Epithelial cell of esophagus (primary cell): ENCODE results near the gene SKP1.

Experiments
- DNase-seq: peaks from one replicate; pipeline ENCODE4 v3.0.0; 2010; ENCODE audit warnings: low read depth
- H3K4me3 ChIP-seq: 2 replicates; pipeline ENCODE4 v1.5.1; 2011; ENCODE audit warnings: mild to moderate bottlenecking, low read length, control low read depth
- TF ChIP-seq, protein P1 (sequence below): IDR thresholded peaks from 2 replicates; pipeline ENCODE4 v1.5.1; 2011; ENCODE audit warnings: low read depth, mild to moderate bottlenecking, low read length, control low read depth, inconsistent platforms; ENCODE audit not compliant: insufficient read depth; ENCODE audit errors: missing control alignments

The SKP1 gene

DNA sequence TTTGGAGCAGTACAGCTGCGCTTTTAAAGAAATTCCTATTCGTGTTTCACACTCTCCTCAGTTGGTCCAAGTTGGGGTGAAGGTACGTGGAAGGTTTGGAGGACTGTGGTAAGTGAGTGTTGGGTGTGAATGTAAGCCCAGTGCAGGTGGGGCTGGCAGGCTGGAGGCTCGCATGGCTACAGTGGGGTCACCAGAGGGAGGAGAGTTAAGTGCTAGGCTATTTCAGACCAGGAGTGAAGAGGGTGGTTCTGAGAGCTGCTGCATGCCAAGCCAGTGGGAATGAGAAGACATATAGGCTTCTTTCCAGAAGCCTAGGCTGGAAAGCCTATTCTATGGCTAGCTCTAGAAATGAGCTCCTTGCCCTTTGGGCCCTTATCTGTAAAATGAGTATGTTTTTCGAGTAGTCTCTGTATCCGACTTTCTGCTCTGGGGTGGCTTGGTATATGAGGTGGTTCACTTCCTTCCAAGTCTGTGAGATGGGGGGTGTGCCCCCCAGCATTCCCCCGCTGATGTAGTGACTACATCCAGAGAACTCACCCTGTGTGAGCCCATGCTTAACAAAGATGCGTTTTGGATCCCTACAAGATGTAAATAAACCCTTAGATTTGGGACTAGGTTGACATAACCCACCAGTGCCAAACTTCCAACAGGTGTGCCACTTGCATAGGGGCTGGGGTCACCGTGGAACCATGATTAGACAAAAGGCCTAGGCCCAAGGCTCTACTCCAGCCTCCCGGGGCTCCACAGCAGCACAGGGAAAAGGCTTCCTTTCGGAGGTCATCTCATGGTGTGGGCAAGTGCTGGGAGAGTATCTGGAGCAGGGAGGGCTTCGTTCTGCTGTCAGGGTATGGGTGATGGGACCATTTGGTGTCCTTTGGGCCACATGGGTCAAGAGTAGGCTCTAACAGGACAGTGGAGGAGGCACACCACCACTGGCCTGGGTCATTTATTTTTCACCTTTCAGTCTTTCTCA, 59.7 kb downstream of the SKP1 start:
- no peak overlapping the region for H3K4me3 ChIP-seq
- DNase-seq: no peak
- TF ChIP-seq, protein P1, sequence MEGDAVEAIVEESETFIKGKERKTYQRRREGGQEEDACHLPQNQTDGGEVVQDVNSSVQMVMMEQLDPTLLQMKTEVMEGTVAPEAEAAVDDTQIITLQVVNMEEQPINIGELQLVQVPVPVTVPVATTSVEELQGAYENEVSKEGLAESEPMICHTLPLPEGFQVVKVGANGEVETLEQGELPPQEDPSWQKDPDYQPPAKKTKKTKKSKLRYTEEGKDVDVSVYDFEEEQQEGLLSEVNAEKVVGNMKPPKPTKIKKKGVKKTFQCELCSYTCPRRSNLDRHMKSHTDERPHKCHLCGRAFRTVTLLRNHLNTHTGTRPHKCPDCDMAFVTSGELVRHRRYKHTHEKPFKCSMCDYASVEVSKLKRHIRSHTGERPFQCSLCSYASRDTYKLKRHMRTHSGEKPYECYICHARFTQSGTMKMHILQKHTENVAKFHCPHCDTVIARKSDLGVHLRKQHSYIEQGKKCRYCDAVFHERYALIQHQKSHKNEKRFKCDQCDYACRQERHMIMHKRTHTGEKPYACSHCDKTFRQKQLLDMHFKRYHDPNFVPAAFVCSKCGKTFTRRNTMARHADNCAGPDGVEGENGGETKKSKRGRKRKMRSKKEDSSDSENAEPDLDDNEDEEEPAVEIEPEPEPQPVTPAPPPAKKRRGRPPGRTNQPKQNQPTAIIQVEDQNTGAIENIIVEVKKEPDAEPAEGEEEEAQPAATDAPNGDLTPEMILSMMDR: no peak

DNA sequence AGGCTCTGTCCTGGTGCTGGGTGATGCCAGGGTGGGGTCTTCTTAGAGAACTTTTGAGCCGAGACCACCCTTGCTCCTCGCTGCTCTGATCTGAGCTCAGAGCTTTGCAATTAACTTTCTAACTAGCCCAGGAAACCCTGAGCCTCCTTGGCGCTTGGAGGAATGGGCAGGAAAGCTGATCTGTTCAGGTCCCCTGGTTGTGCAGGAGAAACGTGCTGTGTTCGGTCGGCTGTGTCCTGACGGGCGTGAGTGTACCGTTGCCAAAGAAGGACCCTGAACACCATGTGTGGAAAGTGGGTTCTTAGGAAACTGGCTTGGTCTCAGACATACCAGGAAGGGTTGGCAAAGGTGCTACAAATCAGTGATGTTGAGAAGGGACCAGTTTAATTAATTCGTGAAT, 60.5 kb downstream of the SKP1 start:
- no peak for DNase-seq
- H3K4me3 ChIP-seq: no peak overlapping the region
- TF ChIP-seq, protein P1: no peak

DNA sequence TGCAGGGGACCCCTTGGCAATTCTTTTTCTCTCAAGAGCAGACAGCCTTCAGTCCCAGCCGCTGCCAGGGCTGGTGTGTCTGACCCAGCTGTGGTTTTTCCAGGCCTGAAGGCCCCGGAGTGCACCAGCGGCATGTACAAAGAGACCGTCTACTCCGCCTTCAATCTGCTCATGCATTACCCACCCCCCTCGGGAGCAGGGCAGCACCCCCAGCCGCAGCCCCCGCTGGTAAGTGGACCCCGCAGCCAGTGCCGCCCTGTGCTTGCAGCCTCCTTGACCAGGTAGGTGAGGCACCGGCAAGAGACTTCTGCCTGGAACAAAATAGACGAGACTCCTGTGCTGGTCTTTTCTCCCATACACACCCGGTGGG, 61.0 kb downstream of the SKP1 start:
- DNase-seq: no peak
- no peak overlapping the region for H3K4me3 ChIP-seq
- TF ChIP-seq, protein P1: no peak

DNA sequence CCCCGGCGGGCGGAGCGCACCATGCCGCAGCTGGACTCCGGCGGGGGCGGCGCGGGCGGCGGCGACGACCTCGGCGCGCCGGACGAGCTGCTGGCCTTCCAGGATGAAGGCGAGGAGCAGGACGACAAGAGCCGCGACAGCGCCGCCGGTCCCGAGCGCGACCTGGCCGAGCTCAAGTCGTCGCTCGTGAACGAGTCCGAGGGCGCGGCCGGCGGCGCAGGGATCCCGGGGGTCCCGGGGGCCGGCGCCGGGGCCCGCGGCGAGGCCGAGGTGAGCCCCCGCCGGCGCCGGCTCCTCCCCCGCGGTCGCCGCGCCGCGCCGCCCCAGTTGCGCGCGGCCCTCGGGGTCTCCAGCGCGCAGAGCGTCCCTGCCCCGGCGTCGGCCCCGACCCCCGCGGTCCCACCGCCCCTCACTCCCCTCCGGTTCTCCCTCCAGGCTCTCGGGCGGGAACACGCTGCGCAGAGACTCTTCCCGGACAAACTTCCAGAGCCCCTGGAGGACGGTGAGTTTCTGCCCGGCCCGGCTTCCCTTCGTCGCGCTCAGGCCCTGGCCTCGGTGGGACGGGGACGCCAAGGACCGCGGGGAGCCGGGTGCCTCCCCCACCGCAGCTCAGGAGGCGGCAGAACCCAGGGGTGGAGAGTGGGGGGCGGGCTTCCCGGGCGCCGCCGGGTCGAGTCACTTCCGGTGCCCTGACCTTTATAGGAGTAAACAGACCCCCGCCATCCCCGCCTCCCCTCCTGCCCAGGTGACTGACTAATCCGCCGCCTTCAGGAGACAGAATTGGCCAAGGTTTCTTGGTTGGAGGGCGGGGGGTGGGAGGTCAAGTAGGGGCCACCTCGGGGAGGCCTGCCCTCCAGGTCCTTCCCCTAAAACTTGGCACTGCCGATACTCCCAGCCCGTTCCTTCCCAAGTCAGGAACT, 61.6 kb downstream of the SKP1 start:
- H3K4me3 ChIP-seq: no peak overlapping the region
- DNase-seq: no peak
- TF ChIP-seq, protein P1: no peak

DNA sequence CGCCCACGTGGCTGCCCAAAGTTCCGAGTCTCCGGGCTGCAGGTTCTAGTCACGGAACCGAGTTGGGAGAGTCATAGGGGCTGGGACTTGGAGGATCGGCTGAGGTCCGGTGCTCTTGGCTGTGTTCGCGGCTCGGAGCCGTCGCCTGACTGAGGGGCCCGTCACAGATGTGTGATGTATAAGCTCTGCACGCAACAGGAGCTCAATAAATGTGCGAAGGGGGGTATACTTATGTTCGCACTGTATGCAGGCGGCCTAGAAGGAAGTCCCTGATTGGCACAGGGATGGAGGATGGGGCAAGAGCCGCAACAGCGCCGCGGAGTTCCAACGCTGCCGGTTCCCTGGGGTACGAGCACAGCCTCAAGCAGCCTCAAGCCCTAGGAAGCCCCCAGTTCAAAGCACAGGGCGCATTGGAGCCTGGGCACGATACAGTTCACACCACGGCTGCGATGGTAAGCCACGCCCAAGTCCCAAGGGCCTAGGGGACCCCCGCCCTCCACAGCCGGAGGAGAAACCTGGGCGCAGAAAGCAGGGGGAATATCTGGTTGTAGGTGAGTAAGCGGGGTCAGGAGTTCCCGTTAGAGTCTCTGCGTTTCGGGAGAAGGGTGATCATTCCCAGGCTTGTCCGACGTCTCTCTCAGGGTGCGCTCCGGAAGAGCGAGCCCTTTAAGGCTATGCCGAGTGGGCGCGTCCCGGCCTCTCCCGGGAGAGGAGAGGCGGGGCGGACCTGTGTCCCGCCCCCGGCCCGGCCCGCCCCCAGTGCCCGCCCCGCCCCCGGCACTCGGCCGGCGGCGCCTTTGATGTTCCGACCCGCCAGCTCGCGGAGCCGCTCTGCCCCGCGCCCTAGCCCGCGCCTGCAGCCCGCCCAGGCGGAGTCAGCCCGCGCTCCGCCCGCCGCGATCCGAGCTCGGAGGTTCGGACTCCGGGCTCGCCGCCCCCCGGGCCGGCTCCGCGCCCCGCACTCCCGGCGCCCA, 62.6 kb downstream of the SKP1 start, which contains the start of gene TCF7:
Gene TCF7, plus strand, starts transcription at position 780 of the 974 bp plus-strand sequence. CDS start 226 bp downstream, outside the sequence.
- DNase-seq: peak; percentile 88
- TF ChIP-seq, protein P1: no peak
- peak within 1 kb of the TSS; percentile 47 for H3K4me3 ChIP-seq

DNA sequence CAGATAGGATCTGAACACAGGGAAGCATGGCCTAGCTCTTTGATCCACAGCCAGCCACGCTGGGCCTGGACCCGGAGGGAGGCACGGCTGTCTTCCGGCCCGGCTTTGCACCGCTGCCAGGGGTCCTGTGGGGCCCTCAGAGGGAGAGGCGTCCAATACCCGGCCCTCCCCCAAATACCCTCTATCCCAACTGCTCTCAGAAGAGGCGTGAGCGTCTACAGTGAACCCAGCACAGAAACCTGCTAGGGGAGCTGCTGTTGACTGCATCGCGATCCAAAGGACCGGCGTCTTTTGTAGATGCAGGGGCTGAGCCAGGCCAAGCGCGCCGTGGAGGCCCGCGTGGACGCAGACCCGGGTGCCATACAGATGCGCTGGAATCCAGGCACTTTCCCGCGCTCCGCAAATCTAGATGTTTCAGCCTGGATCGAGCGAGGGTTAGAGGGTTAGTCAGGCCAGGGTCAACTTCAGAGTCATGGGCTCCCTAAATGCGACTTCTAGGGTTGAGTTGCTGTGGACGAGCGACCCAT, 63.3 kb downstream of the SKP1 start:
- H3K4me3 ChIP-seq: no peak overlapping the region
- no peak for DNase-seq
- TF ChIP-seq, protein P1: no peak
